GM23338 (cell line): Measurements from ENCODE around the gene SMIM12. TPM values are rescaled to one million over a fixed set of nuclear protein-coding genes. Genes with fewer than 3 reads are reported as not detected.

Experiments used
- ATAC-seq: fragments of 200-7000 bp; cut with Tn5 transposase; 3 replicates; pipeline ENCODE4 v1.9.1; 2020
- DNase-seq: peaks from one replicate; pipeline ENCODE4 v3.0.0-alpha.2; 2015; ENCODE audit warnings: low spot score
- H2AFZ ChIP-seq: fragments of 200-600 bp; sonication (generic); 2 replicates; pipeline ENCODE4 v1.8.0; 2016; ENCODE audit warnings: antibody characterized with exemption, mild to moderate bottlenecking, moderate library complexity
- H3F3A ChIP-seq: fragments of 200-600 bp; sonication (generic); replicated peaks from 2 replicates; pipeline ENCODE4 v1.8.0; 2017; ENCODE audit warnings: antibody characterized with exemption, mixed run types, low read depth
- H3K27ac ChIP-seq: fragments of 200-600 bp; sonication (generic); 2 replicates; pipeline ENCODE4 v1.6.1; 2016; ENCODE audit warnings: low read depth
- H3K27me3 ChIP-seq: fragments of 200-600 bp; sonication (generic); 2 replicates; pipeline ENCODE4 v1.8.0; 2016; ENCODE audit warnings: mild to moderate bottlenecking, mixed run types, moderate library complexity; ENCODE audit not compliant: insufficient read depth
- H3K36me3 ChIP-seq: fragments of 200-600 bp; sonication (generic); 2 replicates; pipeline ENCODE4 v1.8.0; 2016; ENCODE audit warnings: mild to moderate bottlenecking; ENCODE audit not compliant: insufficient read depth
- H3K4me1 ChIP-seq: fragments of 200-600 bp; sonication (generic); 2 replicates; pipeline ENCODE4 v1.8.0; 2016; ENCODE audit warnings: mild to moderate bottlenecking, moderate library complexity; ENCODE audit not compliant: insufficient read depth
- H3K4me2 ChIP-seq: fragments of 200-600 bp; sonication (generic); 2 replicates; pipeline ENCODE4 v1.7.1; 2017; ENCODE audit warnings: mixed run types
- H3K4me3 ChIP-seq: fragments of 200-600 bp; sonication (generic); 2 replicates; pipeline ENCODE4 v1.6.1; 2016; ENCODE audit warnings: mixed run types
- H3K79me2 ChIP-seq: fragments of 200-600 bp; sonication (generic); replicated peaks from 2 replicates; pipeline ENCODE4 v1.8.0; 2017; ENCODE audit warnings: mild to moderate bottlenecking; ENCODE audit not compliant: insufficient read depth
- H3K9me2 ChIP-seq: fragments of 200-600 bp; sonication (generic); 2 replicates; pipeline ENCODE4 v1.8.0; 2017; ENCODE audit not compliant: insufficient read depth
- H4K20me1 ChIP-seq: fragments of 200-600 bp; sonication (generic); replicated peaks from 2 replicates; pipeline ENCODE4 v1.8.0; 2017; ENCODE audit warnings: mild to moderate bottlenecking; ENCODE audit not compliant: insufficient read depth
- H3K27ac Mint-ChIP-seq: 2 replicates; pipeline ENCODE4 v1.8.0; 2020; ENCODE audit warnings: inconsistent platforms, mild to moderate bottlenecking, moderate library complexity, mixed read lengths
- H3K27me3 Mint-ChIP-seq: 3 replicates; pipeline ENCODE4 v1.8.0; 2022; ENCODE audit warnings: low read depth, mild to moderate bottlenecking, moderate library complexity, mixed read lengths, inconsistent platforms; ENCODE audit not compliant: insufficient read depth, poor library complexity
- H3K36me3 Mint-ChIP-seq: 3 replicates; pipeline ENCODE4 v1.8.0; 2021; ENCODE audit warnings: low read depth, mild to moderate bottlenecking, inconsistent platforms, moderate library complexity, mixed read lengths
- H3K4me1 Mint-ChIP-seq: 3 replicates; pipeline ENCODE4 v1.8.0; 2020; ENCODE audit warnings: mild to moderate bottlenecking, inconsistent platforms, mixed read lengths
- H3K4me3 Mint-ChIP-seq: 3 replicates; pipeline ENCODE4 v1.8.0; 2021; ENCODE audit warnings: moderate library complexity, mild to moderate bottlenecking, inconsistent platforms, mixed read lengths
- H3K9me3 Mint-ChIP-seq: 3 replicates; pipeline ENCODE4 v1.8.0; 2020; ENCODE audit warnings: moderate library complexity, mild to moderate bottlenecking, inconsistent platforms, mixed read lengths
- CREB1 ChIP-seq: fragments of 250-450 bp; sonication (Bioruptor Pico); IDR thresholded peaks from 2 replicates; pipeline ENCODE4 v1.5.0; 2020; ENCODE audit warnings: low read depth, mild to moderate bottlenecking, moderate library complexity
- CTCF ChIP-seq, 2 experiments: fragments of 200-600 bp in 1 of 2; sonication (generic) in 1 of 2; conservative IDR thresholded peaks; 2 replicates each; pipeline versions ENCODE4 v1.5.1 to v1.6.1; 2016 to 2017; ENCODE audit warnings: antibody characterized with exemption in 2 of 2, low read depth in 2 of 2, mild to moderate bottlenecking in 2 of 2, moderate library complexity in 1 of 2
- ETS1 ChIP-seq: IDR thresholded peaks from 2 replicates; pipeline ENCODE4 v1.6.1; 2016; ENCODE audit warnings: antibody characterized with exemption
- EZH2 ChIP-seq: fragments of 200-600 bp; sonication (generic); IDR thresholded peaks from one replicate; pipeline ENCODE4 v1.8.0; 2017; ENCODE audit warnings: antibody characterized with exemption, mild to moderate bottlenecking, low read depth; ENCODE audit not compliant: unreplicated experiment
- EZH2phosphoT487 ChIP-seq: fragments of 200-600 bp; sonication (generic); IDR thresholded peaks from one replicate; pipeline ENCODE4 v1.8.1; 2018; ENCODE audit warnings: antibody characterized with exemption; ENCODE audit not compliant: unreplicated experiment
- JUNB ChIP-seq: IDR thresholded peaks from one replicate; pipeline ENCODE4 v1.6.1; 2016; ENCODE audit warnings: antibody characterized with exemption; ENCODE audit not compliant: unreplicated experiment
- NANOG ChIP-seq: IDR thresholded peaks from 2 replicates; pipeline ENCODE4 v1.6.1; 2016; ENCODE audit warnings: antibody characterized with exemption, borderline replicate concordance
- POLR2AphosphoS5 ChIP-seq: IDR thresholded peaks from 2 replicates; pipeline ENCODE4 v1.6.1; 2016; ENCODE audit warnings: antibody characterized with exemption, low read depth
- REST ChIP-seq: IDR thresholded peaks from one replicate; pipeline ENCODE4 v1.6.1; 2018; ENCODE audit warnings: antibody characterized with exemption; ENCODE audit not compliant: unreplicated experiment
- ZNF114 ChIP-seq: fragments of 250-450 bp; sonication (Bioruptor Pico); IDR thresholded peaks from 2 replicates; pipeline ENCODE4 v1.5.0; 2020; ENCODE audit warnings: mild to moderate bottlenecking, moderate library complexity
- ZNF331 ChIP-seq: fragments of 250-450 bp; sonication (Bioruptor Pico); IDR thresholded peaks from 2 replicates; pipeline ENCODE4 v1.5.0; 2020; ENCODE audit warnings: low read depth, mild to moderate bottlenecking, moderate library complexity
- polyA plus RNA-seq: library from polyadenylated mRNA; unstranded; fragments of >200 nt; fragmentation: Nextera tagmentation; extraction: Ambion mirVana; gene quantifications from 2 replicates; pipeline ENCODE4 v1.2.1, GENCODE V29; 2016
- total RNA-seq: library from RNA; depleted of rRNA; stranded (reverse); fragments of >200 nt; shearing (Covaris generic); gene quantifications from 2 replicates; pipeline ENCODE4 v1.2.3, GENCODE V29; 2014

The SMIM12 gene
- total and polyA plus RNA-seq, 2 experiments from 2014 or later, result 22.7 to 25.3 TPM

GRCh38 chr1:34842073-34842472, 17.5 kb downstream of the SMIM12 start:
- Histone ChIP-seq H3K9me2 (0 out of 2 replicates have a peak, but pooled peaks cover 5% of the 10 kb centered on the region), H2AFZ (no peak overlapping the region), H3K4me1 (peaks cover 25% of the 10 kb centered on the region), H3K79me2 (no peaks in the 10 kb centered on the region), H3K36me3 (no peaks in the 10 kb centered on the region), H4K20me1 (no peaks in the 10 kb centered on the region), H3K4me3 (no peak overlapping the region), H3K27me3 (no peaks in the 10 kb centered on the region), H3K27ac (no peak overlapping the region), H3K4me2 (no peak overlapping the region), H3F3A (no peaks in the 10 kb centered on the region)
- DNase-seq (no peak), ATAC-seq (no peak)
- H3K36me3 Mint-ChIP-seq, result no peaks in the 10 kb centered on the region
- H3K27ac Mint-ChIP-seq, result no peak overlapping the region
- no peaks in the 10 kb centered on the region for H3K9me3 Mint-ChIP-seq
- H3K4me1 Mint-ChIP-seq, result peaks cover 18% of the 10 kb centered on the region
- H3K27me3 Mint-ChIP-seq, result peaks cover 3% of the 10 kb centered on the region
- H3K4me3 Mint-ChIP-seq, result no peak overlapping the region
- TF ChIP-seq ZNF331 (CRISPR knock-in tag), result no peak
- no peak for TF ChIP-seq CREB1
- TF ChIP-seq JUNB, result no peak
- TF ChIP-seq POLR2AphosphoS5, result no peak
- no peak for TF ChIP-seq REST
- no peak for TF ChIP-seq CTCF (conservative IDR thresholded peaks at IDR 0.05; ENCODE audit: low read depth in 2 of 2)
- TF ChIP-seq ZNF114 (CRISPR knock-in tag), result no peak
- TF ChIP-seq NANOG, result no peak
- no peak for TF ChIP-seq EZH2
- TF ChIP-seq ETS1, result no peak
- no peak for TF ChIP-seq EZH2phosphoT487
